Right renal cortex interstitium (tissue), 3 donors: ENCODE results near the gene SLC25A39. TPM values are rescaled to one million over a fixed set of nuclear protein-coding genes. Genes with fewer than 3 reads are reported as not detected.
A peak's percentile ranks its signal among the peaks of the same experiment; 100 is the strongest.

ENCODE experiments used
- DNase-seq, 3 donors: peaks; one replicate each; pipeline ENCODE4 v3.0.0-alpha.2; 2013; ENCODE audit warnings: low read depth in 3 of 3, low spot score in 2 of 3
- polyA plus RNA-seq, 3 donors: library from polyadenylated mRNA; unstranded; fragments of 120-200 nt; gene quantifications; one replicate each; pipeline ENCODE4 v1.2.1, GENCODE V29; 2013; ENCODE audit not compliant: insufficient read length in 3 of 3

SLC25A39 gene
- polyA plus RNA-seq, 3 donors = 82.5 to 88.4 (median 85.4) TPM

- DNase-seq = no peak
Observed at GRCh38 chr17:44280392-44280937, 44.2 kb downstream of the SLC25A39 start.

GRCh38 chr17:44279666-44280391 is 44.8 kb downstream of the SLC25A39 start:
- DNase-seq = peak in 1 of 3 donors; percentile 35

- DNase-seq = no peak
Observed at GRCh38 chr17:44279346-44279665, 45.3 kb downstream of the SLC25A39 start.

GRCh38 chr17:44277976-44278375 is 46.6 kb downstream of the SLC25A39 start:
- no peak for DNase-seq

- DNase-seq = no peak
Observed at GRCh38 chr17:44273607-44274006, 51.0 kb downstream of the SLC25A39 start.

GRCh38 chr17:44272954-44273353 is 51.7 kb downstream of the SLC25A39 start:
- no peak for DNase-seq

GRCh38 chr17:44272321-44272951 is 52.2 kb downstream of the SLC25A39 start:
- no peak for DNase-seq

Other genes with a start within 250 kb of the SLC25A39 start
- 10 to 100 TPM; 41.9 to 54.6 (median 43.4) TPM for gene HDAC5, start 201.2 kb downstream of the SLC25A39 start, polyA plus RNA-seq
- 1 to 10 TPM; 3.7 to 4.1 (median 3.7) TPM for gene HROB, start 182.9 kb downstream of the SLC25A39 start, polyA plus RNA-seq
- 1 to 10 TPM; 1.2 to 1.8 (median 1.6) TPM for gene ASB16, start 154.1 kb downstream of the SLC25A39 start, polyA plus RNA-seq
- gene TMUB2, start 137.9 kb downstream of the SLC25A39 start, polyA plus RNA-seq = 10 to 100 TPM; 39.0 to 43.6 (median 42.9) TPM
- gene ATXN7L3, start 124.9 kb downstream of the SLC25A39 start, polyA plus RNA-seq = 10 to 100 TPM; 55.6 to 63.8 (median 63.0) TPM
- gene UBTF, start 105.1 kb downstream of the SLC25A39 start, polyA plus RNA-seq = 100 to 1,000 TPM; 123 to 125 (median 124) TPM
- 10 to 100 TPM in 2 of 3 donors, 1 to 10 TPM in 1; 8.9 to 13.4 (median 10.3) TPM for gene SLC4A1, start 56.7 kb downstream of the SLC25A39 start, polyA plus RNA-seq
- gene RUNDC3A, start 16.2 kb downstream of the SLC25A39 start, polyA plus RNA-seq = 1 to 10 TPM; 1.2 to 2.3 (median 1.4) TPM
- gene GRN, start 20.5 kb upstream of the SLC25A39 start, polyA plus RNA-seq = 100 to 1,000 TPM; 209 to 258 (median 221) TPM
- gene FAM171A2, start 39.0 kb upstream of the SLC25A39 start, polyA plus RNA-seq = 10 to 100 TPM; 24.5 to 34.8 (median 27.4) TPM
- gene ITGA2B, start 64.8 kb upstream of the SLC25A39 start, polyA plus RNA-seq = 1 to 10 TPM; 4.7 to 8.7 (median 4.8) TPM
- 10 to 100 TPM; 38.3 to 45.8 (median 42.3) TPM for gene GPATCH8, start 178.6 kb upstream of the SLC25A39 start, polyA plus RNA-seq
- 10 to 100 TPM; 23.3 to 32.7 (median 26.1) TPM for gene FZD2, start 232.7 kb upstream of the SLC25A39 start, polyA plus RNA-seq